ENCODE measurements around the gene FAM174B.

- no peak for TF ChIP-seq POLR2A (IDR thresholded peaks at IDR 0.05; ENCODE audit: low read length)
- TF ChIP-seq GATA1 (IDR thresholded peaks at IDR 0.05; ENCODE audit: low read depth, low read length) = no peak
Measured at GRCh38 chr15:92595506-92596381, 59.8 kb downstream of the FAM174B start.
